ENCODE results near the gene TMEM170B. TPM values are rescaled to one million over a fixed set of nuclear protein-coding genes. Genes with fewer than 3 reads are reported as not detected.

Gene TMEM170B
- total and polyA plus RNA-seq, 2 donors (not counting 1 experiment from before 2014, with no cell fraction given) = 1.5 to 4.5 TPM

DNA sequence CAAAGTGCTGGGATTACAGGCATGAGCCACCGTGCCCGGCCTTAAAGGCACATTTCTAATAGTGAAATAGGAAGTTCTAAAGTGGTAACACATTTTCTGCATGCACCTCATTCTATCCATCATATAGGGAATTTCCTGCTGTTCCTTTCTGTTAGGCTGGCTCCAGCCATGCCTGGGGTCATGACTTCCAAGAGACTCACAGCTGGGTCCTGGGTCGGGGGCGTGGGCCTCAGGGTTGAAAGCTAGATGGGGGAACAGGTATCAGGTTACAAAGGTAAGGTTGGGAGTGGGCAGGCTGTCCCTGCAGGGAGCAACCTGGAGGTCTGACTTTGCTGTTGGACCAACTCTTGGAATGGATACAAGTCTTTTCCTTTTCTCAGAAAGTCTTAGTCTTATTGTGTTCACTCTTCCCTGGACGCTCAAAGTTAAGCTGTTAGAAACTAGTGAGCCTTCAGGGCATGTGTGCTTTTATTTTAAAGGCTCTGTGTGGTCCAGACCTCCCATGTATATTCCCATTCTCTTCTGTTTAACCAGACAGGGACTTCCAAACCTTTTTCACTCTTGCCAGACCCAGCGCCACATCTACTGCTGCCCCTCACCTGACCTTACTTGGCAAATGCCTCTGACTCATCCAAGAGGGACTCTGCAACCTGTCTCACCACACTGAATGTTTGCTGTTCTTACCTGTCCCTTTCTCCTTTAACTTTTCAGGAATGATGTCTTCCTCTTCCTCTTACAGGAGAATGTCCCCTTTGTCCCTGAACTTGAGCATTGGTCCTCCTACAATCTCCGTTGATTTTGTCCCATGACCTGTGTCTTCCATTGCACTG lies 64.4 kb downstream of the TMEM170B start:
- peak in 1 of 2 donors; percentile 8 for DNase-seq (ENCODE audit: low read depth in 2 of 2)
- Histone ChIP-seq H4K20me1 (ENCODE audit: control insufficient read depth, extremely low read depth, insufficient read depth, low read length) (no peaks in the 10 kb centered on the region), H3K27ac (ENCODE audit: insufficient read depth, low read length) (no peak overlapping the region), H3K4me3 (replicated peaks in 1 of 4; ENCODE audit: control extremely low read depth in 1 of 4, insufficient read depth in 1 of 4, low read depth in 3 of 4, low read length in 4 of 4) (no peak overlapping the region), H3K9ac (ENCODE audit: insufficient read depth, low read length) (no peak overlapping the region), H3K4me1 (ENCODE audit: control insufficient read depth, extremely low read depth, insufficient read depth, low read length) (peaks cover 8% of the 10 kb centered on the region), H3K79me2 (ENCODE audit: control insufficient read depth, insufficient read depth, low read length) (no peaks in the 10 kb centered on the region), H3K27me3 (ENCODE audit: control insufficient read depth, insufficient read depth, low read length) (no peaks in the 10 kb centered on the region), H3K36me3 (ENCODE audit: control insufficient read depth, insufficient read depth, low read length) (no peaks in the 10 kb centered on the region), H3K4me2 (ENCODE audit: extremely low read depth, insufficient read depth, low read length) (no peak overlapping the region), H2AFZ (ENCODE audit: low read length) (no peak overlapping the region), H3K9me3 (ENCODE audit: control insufficient read depth, insufficient read depth, low read depth, low read length) (no peaks in the 10 kb centered on the region)
- TF ChIP-seq EZH2 (IDR thresholded peaks at IDR 0.05; ENCODE audit: low read length, missing control alignments) = no peak
- TF ChIP-seq, protein P1, sequence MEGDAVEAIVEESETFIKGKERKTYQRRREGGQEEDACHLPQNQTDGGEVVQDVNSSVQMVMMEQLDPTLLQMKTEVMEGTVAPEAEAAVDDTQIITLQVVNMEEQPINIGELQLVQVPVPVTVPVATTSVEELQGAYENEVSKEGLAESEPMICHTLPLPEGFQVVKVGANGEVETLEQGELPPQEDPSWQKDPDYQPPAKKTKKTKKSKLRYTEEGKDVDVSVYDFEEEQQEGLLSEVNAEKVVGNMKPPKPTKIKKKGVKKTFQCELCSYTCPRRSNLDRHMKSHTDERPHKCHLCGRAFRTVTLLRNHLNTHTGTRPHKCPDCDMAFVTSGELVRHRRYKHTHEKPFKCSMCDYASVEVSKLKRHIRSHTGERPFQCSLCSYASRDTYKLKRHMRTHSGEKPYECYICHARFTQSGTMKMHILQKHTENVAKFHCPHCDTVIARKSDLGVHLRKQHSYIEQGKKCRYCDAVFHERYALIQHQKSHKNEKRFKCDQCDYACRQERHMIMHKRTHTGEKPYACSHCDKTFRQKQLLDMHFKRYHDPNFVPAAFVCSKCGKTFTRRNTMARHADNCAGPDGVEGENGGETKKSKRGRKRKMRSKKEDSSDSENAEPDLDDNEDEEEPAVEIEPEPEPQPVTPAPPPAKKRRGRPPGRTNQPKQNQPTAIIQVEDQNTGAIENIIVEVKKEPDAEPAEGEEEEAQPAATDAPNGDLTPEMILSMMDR (conservative IDR thresholded peaks at IDR 0.05 in 1 of 2, IDR thresholded peaks at IDR 0.05 in 1 of 2; ENCODE audit: low read depth in 1 of 2, low read length in 2 of 2) = no peak

DNA sequence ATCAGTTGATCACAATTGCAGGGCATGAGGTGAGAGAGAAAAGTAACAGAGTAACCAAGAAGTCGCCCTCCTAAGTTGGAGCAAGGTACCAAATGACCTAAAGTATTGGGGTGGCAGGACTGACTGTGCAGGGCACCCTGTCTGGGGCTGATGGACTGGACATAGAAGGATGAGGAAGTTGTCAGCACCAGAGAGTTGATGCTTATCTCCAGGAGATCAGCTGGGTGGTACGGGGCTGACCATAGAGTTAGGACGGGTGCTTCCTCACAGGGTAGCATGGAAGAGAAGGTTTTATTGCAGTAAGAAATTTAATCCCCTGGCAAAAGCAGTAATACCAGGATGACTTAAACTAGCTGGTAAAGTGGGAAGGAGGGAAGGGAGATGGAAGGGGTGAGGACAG lies 66.7 kb downstream of the TMEM170B start:
- H3K36me3 ChIP-seq (ENCODE audit: control insufficient read depth, insufficient read depth, low read length) = no peaks in the 10 kb centered on the region
- H3K4me3 ChIP-seq (replicated peaks in 1 of 4; ENCODE audit: control extremely low read depth in 1 of 4, insufficient read depth in 1 of 4, low read depth in 3 of 4, low read length in 4 of 4) = no peak overlapping the region
- H2AFZ ChIP-seq (ENCODE audit: low read length) = no peak overlapping the region
- H4K20me1 ChIP-seq (ENCODE audit: control insufficient read depth, extremely low read depth, insufficient read depth, low read length) = no peaks in the 10 kb centered on the region
- TF ChIP-seq, protein P1 (conservative IDR thresholded peaks at IDR 0.05 in 1 of 2, IDR thresholded peaks at IDR 0.05 in 1 of 2; ENCODE audit: low read depth in 1 of 2, low read length in 2 of 2) = no peak
- TF ChIP-seq EZH2 (IDR thresholded peaks at IDR 0.05; ENCODE audit: low read length, missing control alignments) = no peak
- no peaks in the 10 kb centered on the region for H3K9me3 ChIP-seq (ENCODE audit: control insufficient read depth, insufficient read depth, low read depth, low read length)
- peaks cover 16% of the 10 kb centered on the region for H3K4me1 ChIP-seq (ENCODE audit: control insufficient read depth, extremely low read depth, insufficient read depth, low read length)
- no peaks in the 10 kb centered on the region for H3K79me2 ChIP-seq (ENCODE audit: control insufficient read depth, insufficient read depth, low read length)
- no peaks in the 10 kb centered on the region for H3K27me3 ChIP-seq (ENCODE audit: control insufficient read depth, insufficient read depth, low read length)
- H3K9ac ChIP-seq (ENCODE audit: insufficient read depth, low read length) = no peak overlapping the region
- H3K27ac ChIP-seq (ENCODE audit: insufficient read depth, low read length) = no peak overlapping the region
- H3K4me2 ChIP-seq (ENCODE audit: extremely low read depth, insufficient read depth, low read length) = no peak overlapping the region
- no peak for DNase-seq (ENCODE audit: low read depth in 2 of 2)

DNA sequence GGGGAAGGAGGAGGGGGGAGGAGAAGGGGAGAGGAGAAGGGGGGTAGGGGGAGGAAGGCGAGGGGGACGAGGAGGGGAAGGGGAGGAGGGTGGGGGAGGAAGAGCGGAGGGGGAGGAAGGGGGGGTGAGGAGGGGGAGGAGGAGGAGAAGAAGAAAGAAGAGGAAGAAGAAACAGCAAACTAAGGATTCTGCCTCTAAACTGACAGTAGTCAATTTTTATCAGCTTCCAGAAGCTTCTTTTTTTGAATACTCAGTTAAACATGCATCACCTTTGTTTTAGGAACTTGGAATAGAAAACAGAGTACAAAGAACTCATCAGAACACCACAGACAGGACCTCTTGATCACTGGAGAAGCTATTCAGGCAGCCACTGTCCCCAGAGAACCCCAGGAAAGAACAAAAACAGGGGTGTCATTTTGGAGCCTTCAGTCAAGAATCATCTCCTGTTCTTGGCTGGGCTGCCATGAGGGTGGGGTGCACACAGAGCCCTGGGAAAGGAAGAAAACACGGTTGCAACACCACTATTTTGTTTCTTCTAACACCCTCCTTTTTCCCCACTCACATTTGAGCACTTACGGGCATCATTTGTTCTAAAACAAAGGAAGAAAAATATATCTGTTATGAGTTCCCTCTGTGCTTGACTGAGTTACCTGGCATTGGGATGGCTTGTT lies 67.4 kb downstream of the TMEM170B start:
- Histone ChIP-seq H3K4me1 (ENCODE audit: control insufficient read depth, extremely low read depth, insufficient read depth, low read length) (peaks cover 22% of the 10 kb centered on the region), H3K9me3 (ENCODE audit: control insufficient read depth, insufficient read depth, low read depth, low read length) (no peaks in the 10 kb centered on the region), H3K79me2 (ENCODE audit: control insufficient read depth, insufficient read depth, low read length) (no peaks in the 10 kb centered on the region), H3K27ac (ENCODE audit: insufficient read depth, low read length) (no peak overlapping the region), H3K4me3 (replicated peaks in 1 of 4; ENCODE audit: control extremely low read depth in 1 of 4, insufficient read depth in 1 of 4, low read depth in 3 of 4, low read length in 4 of 4) (no peak overlapping the region), H3K27me3 (ENCODE audit: control insufficient read depth, insufficient read depth, low read length) (no peaks in the 10 kb centered on the region), H2AFZ (ENCODE audit: low read length) (no peak overlapping the region), H3K9ac (ENCODE audit: insufficient read depth, low read length) (no peak overlapping the region), H3K36me3 (ENCODE audit: control insufficient read depth, insufficient read depth, low read length) (no peaks in the 10 kb centered on the region), H3K4me2 (ENCODE audit: extremely low read depth, insufficient read depth, low read length) (no peak overlapping the region), H4K20me1 (ENCODE audit: control insufficient read depth, extremely low read depth, insufficient read depth, low read length) (no peaks in the 10 kb centered on the region)
- no peak for DNase-seq (ENCODE audit: low read depth in 2 of 2)
- no peak for TF ChIP-seq EZH2 (IDR thresholded peaks at IDR 0.05; ENCODE audit: low read length, missing control alignments)
- TF ChIP-seq, protein P1 (conservative IDR thresholded peaks at IDR 0.05 in 1 of 2, IDR thresholded peaks at IDR 0.05 in 1 of 2; ENCODE audit: low read depth in 1 of 2, low read length in 2 of 2) = no peak
